DMS53 (cell line): ENCODE data around the gene RBM42.
"Not testable (repeated sequence)": the region's sequence is repeated elsewhere in the genome, so short reads cannot be mapped to it uniquely, and the experiment has no call there.

ENCODE experiments used
- DNase-seq: peaks from one replicate; lab custom pipeline; 2025; lab: John Stamatoyannopoulos, UW

RBM42 gene

GRCh38 chr19:35628565-35629331, at the start of gene RBM42:
Gene RBM42 (plus strand): TSS chr19:35629036. CDS start chr19:35629154, 118 bp downstream.
- peak; percentile 99 for DNase-seq

DNA sequence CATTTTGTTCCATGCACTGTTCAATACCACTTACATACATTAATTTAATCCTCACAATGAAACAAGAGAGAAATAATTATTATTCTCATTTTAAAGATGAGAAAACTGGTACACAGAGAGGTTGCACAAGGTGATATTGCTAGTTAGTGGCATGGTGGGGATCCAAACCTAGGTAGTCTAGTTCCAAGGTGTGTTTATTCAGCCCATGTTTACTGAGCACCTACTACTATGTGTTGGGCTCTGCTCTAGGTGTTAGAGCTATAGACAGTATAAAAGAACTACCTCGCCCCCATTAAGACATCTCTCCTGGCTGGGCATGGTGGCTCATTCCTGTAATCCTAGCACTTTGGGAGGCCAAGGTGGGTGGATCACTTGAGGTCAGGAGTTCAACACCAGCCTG, 46.1 kb upstream of the RBM42 start:
- DNase-seq: no peak

DNA sequence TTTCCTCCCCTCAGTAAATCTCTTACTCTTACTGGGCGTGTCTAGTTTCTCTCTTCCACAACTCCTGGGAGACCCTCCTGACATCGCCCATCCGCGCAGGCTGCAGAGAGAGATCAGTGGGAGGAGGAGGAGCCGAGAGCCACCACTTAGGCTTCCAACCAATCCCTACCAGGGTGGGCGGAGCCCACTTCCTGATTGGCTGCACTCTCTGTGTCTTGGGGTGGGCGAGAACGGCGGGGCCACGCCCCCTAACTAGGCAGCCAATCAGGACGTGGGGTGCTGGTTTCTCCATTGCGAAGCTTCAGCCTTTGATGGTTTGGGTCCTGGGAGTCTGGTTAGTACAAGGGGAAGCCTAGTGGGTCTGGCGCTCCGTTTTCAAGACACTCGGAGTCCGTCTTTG, 43.0 kb upstream of the RBM42 start, which contains the start of gene PMIS2:
PMIS2 (plus strand) TSS at position 326 of the 400 bp plus-strand sequence. CDS start 87 bp downstream, outside the sequence.
- peak; percentile 23 for DNase-seq

- DNase-seq: no peak
These were observed 41.5 kb upstream of the RBM42 start for GRCh38 chr19:35587321-35587720.

DNA sequence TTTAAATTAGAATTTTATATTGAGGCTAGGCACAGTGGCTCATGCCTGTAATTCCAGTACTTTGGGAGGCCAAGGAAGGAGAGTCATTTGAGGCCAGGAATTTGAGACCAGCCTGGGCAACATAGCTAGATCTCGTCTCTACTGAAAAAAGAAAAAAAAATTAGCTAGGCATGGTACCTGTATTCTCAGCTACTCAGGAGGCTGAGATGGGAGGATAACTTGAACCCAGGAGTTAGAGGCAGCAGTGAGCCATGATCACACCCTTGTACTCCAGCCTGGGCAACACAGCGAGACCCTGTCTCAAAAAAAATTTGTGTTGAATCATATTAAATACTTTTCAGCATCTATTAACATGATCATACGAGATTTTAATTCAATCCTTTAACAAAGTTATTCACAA, 38.0 kb upstream of the RBM42 start:
- no peak for DNase-seq

DNA sequence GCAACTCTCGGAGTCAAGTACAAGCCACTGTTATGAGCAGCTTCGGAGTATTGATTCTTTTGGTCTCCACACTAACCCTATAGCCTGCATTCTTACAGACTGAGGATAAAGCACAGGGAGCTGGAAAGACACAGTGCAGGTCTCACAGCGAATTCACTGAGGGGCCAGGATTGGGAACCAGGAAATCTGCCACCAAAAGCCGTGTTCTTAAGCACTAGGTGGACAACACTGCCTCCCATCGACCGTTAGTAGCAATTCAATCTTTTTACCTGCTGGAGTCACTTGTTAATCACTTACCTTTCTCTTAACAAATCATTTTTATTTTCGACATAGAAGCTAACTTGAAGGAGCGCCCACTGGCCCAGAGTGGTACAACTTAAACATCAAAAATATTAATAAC, 36.6 kb upstream of the RBM42 start:
- DNase-seq: peak; percentile 75

DNA sequence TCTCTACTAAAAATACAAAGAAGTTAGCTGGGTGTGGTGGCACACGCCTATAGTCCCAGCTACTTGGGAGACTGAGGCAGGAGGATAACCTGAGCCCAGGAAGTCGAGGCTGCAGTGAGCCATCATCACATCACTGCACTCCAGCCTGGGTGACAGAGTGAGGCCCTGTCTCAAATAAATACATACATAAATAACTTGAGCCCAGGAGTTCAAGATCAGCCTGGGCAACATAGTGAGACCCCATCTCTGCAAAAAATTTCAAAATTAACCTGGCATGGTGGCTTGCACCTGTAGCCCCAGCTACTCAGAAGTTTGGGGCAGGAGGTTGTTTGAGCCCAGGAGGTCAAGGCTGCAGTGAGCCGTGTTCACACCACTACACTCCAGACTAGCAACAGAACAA, 33.8 kb upstream of the RBM42 start:
- not testable (repeated sequence) for DNase-seq

- no peak for DNase-seq
These were observed 32.9 kb upstream of the RBM42 start for GRCh38 chr19:35595928-35596327.

DNA sequence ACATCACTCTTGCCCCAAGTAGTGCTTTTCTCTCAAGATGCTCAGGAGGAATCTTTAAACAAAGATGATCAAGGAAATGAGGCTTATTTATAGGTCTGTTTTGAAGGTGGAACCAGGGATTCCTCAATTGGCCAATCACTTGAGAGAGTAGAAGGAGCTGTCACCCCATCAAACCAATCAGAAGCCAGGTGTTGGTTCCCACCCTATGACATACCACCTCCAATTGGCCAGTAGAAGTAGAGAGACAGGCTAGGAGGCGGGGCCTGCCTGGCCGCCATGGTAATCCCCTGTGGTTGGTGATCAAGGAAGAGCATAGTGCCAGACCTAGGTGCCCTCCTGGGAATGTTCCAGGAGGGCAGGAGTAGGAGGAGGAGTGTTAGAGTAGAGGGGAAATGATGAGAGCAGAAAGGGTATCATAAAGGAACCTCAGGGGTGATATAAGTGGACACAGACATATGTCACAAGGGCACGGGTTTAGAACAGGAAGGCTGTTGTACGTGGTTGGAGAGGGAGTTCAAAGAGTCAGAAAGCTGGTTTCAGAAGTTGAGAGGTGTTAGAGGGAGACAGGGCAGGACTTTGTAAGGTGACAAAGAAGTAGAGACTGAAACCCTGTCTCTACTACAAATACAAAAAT, 32.4 kb upstream of the RBM42 start:
- DNase-seq: peak; percentile 43

DNA sequence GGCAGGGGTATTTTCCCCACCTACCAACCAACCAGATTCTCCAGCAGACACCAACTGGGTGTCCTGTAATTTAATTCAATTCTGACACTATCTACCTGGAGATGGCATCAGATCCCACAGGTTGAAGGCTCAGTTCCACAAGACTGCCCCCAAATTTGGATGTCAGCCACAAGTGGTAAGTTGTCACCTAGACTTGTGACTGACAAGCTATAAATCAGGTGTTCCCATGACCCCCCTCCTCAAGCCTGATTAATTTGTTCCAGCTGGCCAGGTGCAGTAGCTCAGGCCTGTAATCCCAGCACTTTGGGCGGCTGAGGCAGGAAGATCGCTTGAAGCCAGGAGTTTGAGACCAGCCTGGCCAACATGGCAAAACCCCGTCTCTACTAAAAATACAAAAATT, 26.9 kb upstream of the RBM42 start:
- no peak for DNase-seq

DNA sequence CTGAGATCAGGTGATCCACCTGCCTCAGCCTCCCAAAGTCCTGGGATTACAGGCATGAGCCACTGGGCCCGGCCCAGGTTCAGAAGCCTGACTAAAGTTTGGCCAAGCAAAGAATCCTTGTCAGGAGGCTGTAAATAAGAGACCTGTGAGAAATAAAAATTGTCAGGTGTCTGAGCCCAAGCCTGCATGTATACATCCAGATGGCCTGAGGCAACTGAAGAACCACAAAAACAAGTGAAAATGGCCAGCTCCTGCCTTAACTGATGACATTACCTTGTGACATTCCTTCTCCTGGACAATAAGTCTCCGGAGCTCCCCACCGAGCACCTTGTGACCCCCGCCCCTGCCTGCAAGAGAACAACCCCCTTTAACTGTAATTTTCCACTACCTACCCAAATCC, 24.4 kb upstream of the RBM42 start:
- DNase-seq: not testable (repeated sequence)

GRCh38 chr19:35607170-35607569, 21.7 kb upstream of the RBM42 start:
- peak; percentile 21 for DNase-seq

DNA sequence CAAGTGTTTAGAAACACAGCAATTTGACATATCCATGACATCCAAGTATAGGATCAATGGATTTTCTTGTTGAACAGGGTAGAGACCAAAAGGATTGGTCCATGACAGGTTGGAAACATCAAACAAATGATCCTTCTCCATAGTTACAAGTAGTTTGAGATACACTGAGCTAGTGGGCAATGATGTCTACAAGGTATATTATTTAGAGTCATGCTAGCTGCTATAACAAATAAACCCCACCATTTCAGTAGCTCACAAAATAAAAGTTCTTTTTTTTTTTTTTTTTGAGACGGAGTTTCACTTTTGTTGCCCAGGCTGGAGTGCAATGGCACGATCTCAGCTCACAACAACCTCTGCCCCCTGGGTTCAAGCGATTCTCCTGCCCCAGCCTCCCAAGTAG, 21.2 kb upstream of the RBM42 start:
- no peak for DNase-seq

DNA sequence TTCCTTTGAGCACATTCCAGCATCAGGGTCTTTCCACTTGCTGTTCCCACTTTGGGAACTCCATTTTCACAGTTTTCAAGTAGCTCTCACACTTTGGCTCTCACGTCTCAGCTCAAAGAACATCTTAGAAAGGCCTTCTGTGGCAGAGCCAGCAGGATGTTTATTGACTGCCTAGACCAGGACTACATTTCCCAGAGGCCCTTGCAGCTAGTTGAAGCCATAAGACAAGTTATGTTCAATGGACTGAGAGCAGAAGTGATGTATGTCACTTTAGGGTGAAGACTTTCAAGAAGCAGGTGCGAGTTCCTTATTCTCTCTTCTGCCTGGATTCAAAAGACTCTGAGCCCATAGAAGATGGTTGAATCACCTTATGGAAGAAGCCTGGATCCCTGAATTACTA, 20.6 kb upstream of the RBM42 start:
- DNase-seq: peak; percentile 39

DNA sequence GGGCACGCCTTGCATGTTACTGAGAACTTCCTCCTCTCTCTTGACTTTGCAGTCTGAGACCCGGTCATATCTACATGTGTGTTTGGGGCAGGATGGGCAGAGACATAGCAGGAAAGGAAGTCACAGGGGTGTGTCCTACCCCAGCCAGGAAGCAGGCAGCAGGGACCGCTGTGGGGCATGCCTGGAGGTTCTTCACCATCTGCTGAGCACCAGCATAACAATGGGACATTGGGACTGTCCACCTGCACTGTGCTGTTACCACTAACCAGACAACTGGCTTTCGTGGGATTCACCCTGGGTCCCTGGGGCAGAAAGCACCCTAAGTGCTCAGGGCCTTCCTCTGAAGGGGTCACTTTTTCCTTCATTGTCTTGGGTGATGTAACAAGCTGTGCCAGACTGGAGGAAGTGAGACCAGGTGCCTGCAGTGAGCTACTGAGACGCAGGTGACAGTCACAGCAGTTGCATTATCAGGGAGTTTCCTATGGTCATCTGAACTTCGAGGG, 18.9 kb upstream of the RBM42 start:
- no peak for DNase-seq

GRCh38 chr19:35612224-35612558, 16.6 kb upstream of the RBM42 start:
- no peak for DNase-seq

- DNase-seq: peak; percentile 98
These were observed 16.1 kb upstream of the RBM42 start, which contains the start of gene HAUS5 for GRCh38 chr19:35612559-35613321. Gene HAUS5 (plus strand): TSS chr19:35612735. CDS start chr19:35612795, 60 bp downstream.

DNA sequence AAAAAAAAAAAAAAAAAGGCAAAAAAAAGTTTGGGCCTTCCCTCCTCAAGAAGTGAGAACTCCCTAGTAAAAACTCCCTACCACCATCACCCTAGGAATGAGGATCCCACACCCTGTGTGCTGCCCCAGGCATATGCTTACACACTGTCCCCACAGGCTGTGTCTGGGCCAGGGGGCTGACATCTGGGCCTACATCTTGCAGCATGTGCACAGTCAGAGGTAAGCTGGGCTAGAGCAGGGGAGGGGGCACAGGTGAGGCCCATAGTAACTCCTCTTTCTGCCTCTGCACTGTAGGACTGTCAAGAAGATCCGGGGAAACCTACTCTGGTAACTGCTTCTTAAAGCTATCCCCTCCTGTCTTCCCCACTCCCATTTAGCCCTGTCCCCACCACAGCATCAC, 15.3 kb upstream of the RBM42 start:
- DNase-seq: no peak

- DNase-seq: no peak
These were observed 13.8 kb upstream of the RBM42 start for GRCh38 chr19:35615036-35615435.

GRCh38 chr19:35618857-35619256, 10.0 kb upstream of the RBM42 start:
- peak; percentile 46 for DNase-seq

DNA sequence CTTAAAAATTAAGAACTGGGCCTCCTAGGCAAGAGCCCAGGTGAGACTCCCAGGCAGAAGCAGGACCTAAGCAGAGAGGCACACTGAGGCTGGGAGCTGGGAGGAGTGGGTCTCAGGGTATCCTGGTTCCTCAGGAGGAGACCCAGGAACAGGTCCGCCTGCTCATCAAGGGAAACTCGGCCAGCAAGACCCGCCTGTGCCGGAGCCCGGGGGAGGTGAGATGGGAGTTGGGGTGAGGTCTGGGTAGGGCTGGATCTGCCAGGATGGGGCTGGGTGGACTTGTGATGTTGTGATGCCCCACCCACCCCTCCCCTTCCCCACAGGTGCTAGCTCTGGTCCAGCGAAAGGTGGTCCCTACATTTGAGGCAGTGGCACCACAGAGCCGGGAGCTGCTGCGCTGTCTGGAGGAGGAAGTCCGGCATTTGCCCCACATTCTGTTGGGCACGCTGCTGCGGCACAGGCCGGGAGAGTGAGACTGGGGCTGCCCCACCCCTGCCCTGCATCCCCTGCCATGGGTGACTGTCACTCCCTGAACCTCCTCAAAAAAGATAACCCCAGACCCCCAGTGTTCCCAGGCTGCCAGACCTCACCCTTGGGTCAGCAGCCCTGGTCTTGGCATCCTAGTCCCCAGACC, 9.4 kb upstream of the RBM42 start:
- DNase-seq: no peak

- DNase-seq: no peak
These were observed 8.8 kb upstream of the RBM42 start for GRCh38 chr19:35620001-35620400.
